ENCODE data around the gene ZSWIM4. TPM values are rescaled to one million over a fixed set of nuclear protein-coding genes. Genes with fewer than 3 reads are reported as not detected.
"Not testable (repeated sequence)": the region's sequence is repeated elsewhere in the genome, so short reads cannot be mapped to it uniquely, and the experiment has no call there.

ZSWIM4 gene
- 13.4 TPM for polyA plus RNA-seq (2012; ENCODE audit: insufficient read depth, insufficient read length, low read depth)

DNA sequence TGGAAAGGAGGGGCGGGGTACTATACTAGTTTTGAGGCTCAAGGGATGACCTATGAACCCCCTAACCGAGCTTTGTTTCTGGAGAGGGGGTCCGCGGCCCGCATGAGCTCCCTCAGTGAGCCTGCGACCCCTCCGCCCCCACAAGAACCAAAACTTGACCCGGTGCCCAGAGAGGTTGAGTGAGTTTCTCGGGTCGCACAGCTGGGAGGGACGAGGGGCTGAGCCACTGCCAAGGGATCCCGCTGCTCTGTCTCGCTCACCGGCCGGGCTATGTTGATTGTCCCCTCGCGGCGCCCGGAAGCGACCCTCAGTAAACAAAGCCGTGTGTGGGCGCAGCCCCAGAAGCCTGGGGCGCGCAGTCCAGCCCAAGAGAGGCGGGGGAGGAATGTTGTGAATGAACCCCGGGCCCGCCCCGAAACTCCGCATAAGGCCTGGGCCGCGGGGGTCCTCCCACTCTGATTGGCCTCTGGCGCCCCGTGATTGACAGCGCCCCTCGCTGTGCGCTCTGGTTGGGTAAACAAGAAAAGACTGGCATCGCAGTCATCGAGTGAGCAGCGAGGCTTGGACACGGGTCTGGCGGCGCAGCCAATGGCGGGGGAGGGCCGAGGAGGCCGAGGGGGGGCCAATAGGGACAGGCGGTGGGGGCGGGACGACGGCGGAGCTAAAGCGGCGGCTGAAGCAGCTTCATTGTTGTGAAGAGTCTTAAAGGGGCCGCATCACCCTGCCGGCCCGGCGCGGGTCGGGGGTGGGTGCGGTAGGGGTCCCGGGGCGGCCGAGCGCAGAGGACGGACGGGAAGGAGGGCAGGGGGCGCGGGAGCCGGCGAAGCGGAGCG lies at the start of gene ZSWIM4:
Gene ZSWIM4 (plus strand): TSS at position 687 of the 833 bp plus-strand sequence. CDS start 206 bp downstream, outside the sequence.
- no peaks in the 10 kb centered on the region for H3K9me3 ChIP-seq
- H3K27me3 ChIP-seq: no peaks in the 10 kb centered on the region
- peak within 1 kb of the TSS; percentile 84 for H3K4me3 ChIP-seq (ENCODE audit: low read depth, low read length)
- peak; percentile 99 for DNase-seq
- no peaks in the 10 kb centered on the region for H3K4me1 ChIP-seq
- TF ChIP-seq, protein P1, sequence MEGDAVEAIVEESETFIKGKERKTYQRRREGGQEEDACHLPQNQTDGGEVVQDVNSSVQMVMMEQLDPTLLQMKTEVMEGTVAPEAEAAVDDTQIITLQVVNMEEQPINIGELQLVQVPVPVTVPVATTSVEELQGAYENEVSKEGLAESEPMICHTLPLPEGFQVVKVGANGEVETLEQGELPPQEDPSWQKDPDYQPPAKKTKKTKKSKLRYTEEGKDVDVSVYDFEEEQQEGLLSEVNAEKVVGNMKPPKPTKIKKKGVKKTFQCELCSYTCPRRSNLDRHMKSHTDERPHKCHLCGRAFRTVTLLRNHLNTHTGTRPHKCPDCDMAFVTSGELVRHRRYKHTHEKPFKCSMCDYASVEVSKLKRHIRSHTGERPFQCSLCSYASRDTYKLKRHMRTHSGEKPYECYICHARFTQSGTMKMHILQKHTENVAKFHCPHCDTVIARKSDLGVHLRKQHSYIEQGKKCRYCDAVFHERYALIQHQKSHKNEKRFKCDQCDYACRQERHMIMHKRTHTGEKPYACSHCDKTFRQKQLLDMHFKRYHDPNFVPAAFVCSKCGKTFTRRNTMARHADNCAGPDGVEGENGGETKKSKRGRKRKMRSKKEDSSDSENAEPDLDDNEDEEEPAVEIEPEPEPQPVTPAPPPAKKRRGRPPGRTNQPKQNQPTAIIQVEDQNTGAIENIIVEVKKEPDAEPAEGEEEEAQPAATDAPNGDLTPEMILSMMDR (IDR thresholded peaks at IDR 0.05; ENCODE audit: low read depth, low read length): no peak
- no peaks in the 10 kb centered on the region for H3K36me3 ChIP-seq

DNA sequence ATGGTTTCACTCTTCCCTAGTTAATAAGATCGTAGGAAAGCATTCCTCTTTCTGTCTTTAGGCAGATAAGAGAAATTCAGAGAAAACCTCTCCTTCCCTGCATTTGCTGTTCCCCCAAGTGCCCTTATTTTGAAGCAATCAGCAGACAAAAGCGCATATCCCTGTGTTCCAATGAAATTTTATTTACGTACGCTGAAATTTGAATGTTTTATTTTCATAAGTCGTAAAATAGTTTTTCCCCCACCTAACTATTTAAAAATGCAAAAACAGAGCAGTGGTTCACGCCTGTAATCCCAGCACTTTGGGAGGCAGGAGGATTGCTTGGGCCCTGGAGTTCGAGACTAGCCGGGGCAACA lies 48.2 kb upstream of the ZSWIM4 start:
- Histone ChIP-seq H3K4me3 (ENCODE audit: low read depth, low read length) (peak overlapping the region; percentile 26; the same call in 1 of the 2 replicates), H3K27me3 (no peaks in the 10 kb centered on the region), H3K9me3 (peaks cover 5% of the 10 kb centered on the region; the same call in 1 of the 2 replicates), H3K4me1 (no peaks in the 10 kb centered on the region), H3K36me3 (no peaks in the 10 kb centered on the region)
- TF ChIP-seq, protein P1 (IDR thresholded peaks at IDR 0.05; ENCODE audit: low read depth, low read length): no peak
- no peak for DNase-seq

DNA sequence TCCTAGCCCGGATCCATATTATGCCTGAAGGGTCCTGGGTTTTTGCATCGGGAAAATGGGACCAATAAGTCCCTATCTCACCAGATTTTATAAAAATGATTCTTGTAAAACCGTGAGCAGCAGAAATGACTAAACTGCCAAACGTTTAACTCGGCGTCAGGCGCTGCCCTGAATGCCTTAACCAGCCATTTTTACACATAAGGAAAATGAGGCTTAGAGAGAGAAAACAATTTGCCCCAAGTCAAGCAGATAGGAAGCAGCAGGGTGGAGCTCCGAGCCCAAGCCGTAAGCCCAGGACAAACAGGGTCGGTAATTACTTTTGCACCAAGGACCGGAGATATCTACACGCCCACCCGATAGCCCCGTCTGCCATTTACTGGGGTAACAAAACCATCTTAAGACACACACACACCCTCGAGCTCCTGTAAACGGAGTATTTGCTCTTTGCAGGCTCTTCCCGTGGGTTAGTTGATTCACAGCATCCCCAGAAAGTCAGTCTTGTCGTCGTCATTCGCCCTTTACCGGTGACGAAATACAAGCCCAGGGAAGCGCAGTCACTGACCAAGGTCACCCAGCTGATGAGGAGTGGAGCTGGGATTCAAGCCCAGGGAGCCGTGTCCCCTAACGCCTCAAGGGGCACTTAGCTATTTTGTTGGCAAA lies 46.9 kb upstream of the ZSWIM4 start:
- peak overlapping the region; percentile 96 for H3K4me3 ChIP-seq (ENCODE audit: low read depth, low read length)
- no peaks in the 10 kb centered on the region for H3K27me3 ChIP-seq
- peaks cover 5% of the 10 kb centered on the region; the same call in 1 of the 2 replicates for H3K9me3 ChIP-seq
- no peaks in the 10 kb centered on the region; the same call in 1 of the 2 replicates for H3K36me3 ChIP-seq
- TF ChIP-seq, protein P1 (IDR thresholded peaks at IDR 0.05; ENCODE audit: low read depth, low read length): no peak
- DNase-seq: no peak
- no peaks in the 10 kb centered on the region for H3K4me1 ChIP-seq

DNA sequence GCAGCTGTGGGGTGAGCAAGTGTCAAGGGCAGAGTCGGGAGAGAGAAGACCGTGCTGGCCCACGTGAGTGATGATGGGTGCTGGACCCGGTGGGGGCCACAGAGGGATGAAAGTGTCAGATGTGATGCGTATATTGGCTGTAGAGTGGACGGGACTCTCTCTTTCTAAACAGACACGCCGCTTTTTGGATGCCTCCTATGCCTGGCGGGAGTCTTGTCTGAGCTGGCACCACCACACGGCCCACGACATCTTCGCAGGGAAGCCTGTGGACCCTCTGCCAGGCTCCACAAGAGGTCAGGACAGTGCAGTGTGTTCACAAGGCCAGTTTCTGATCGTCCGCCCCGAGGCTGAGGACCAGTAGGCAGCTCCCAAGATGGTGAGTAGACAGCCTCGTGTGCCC lies 43.8 kb upstream of the ZSWIM4 start:
- Histone ChIP-seq H3K9me3 (peaks cover 5% of the 10 kb centered on the region; the same call in 1 of the 2 replicates), H3K4me1 (no peaks in the 10 kb centered on the region), H3K36me3 (peaks cover 21% of the 10 kb centered on the region), H3K27me3 (no peaks in the 10 kb centered on the region), H3K4me3 (ENCODE audit: low read depth, low read length) (no peak overlapping the region)
- DNase-seq: no peak
- TF ChIP-seq, protein P1 (IDR thresholded peaks at IDR 0.05; ENCODE audit: low read depth, low read length): no peak

DNA sequence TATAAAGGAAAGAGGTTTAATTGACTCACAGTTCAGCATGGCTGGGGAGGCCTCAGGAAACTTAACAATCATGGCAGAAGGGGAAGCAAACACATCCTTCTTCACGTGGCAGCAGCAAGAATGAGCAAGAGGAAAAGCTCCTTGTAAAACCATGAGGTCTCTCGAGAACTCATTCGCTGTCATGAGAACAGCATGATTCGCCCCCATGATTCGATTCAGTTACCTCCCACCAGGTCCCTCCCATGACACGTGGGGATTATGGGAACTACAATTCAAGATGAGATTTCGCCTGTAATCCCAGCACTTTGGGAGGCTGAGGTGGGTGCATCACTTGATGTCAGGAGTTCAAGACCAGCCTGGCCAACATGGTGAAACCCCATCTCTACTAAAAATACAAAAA lies 41.6 kb upstream of the ZSWIM4 start:
- H3K9me3 ChIP-seq; H3K4me3 ChIP-seq (ENCODE audit: low read depth, low read length); H3K27me3 ChIP-seq; DNase-seq; H3K4me1 ChIP-seq: not testable (repeated sequence)
- H3K36me3 ChIP-seq: peaks cover 32% of the 10 kb centered on the region

DNA sequence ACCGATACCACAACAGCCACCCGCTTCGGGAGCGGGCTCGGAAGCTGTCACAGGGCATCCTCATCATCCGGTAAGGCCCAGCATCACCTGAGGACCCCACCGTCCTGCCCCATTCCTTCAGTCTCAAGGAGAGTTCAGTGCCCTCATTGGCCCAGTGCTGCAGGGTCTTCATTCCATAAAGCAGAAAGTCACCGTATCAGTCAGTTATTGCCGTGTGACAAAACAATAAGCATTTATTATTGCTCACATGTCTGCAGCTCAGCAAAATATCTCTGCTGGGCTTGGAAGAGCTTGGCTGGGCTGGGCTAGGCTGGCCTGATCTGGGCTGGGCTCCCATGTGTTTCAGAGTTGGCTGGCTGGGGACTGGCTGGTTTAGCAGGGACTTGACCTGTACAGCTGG lies 39.0 kb upstream of the ZSWIM4 start:
- Histone ChIP-seq H3K9me3 (no peaks in the 10 kb centered on the region), H3K4me1 (no peaks in the 10 kb centered on the region), H3K27me3 (no peaks in the 10 kb centered on the region), H3K36me3 (peaks cover 42% of the 10 kb centered on the region), H3K4me3 (ENCODE audit: low read depth, low read length) (no peak overlapping the region)
- no peak for DNase-seq
- TF ChIP-seq, protein P1 (IDR thresholded peaks at IDR 0.05; ENCODE audit: low read depth, low read length): no peak
